IPS DF 6.9 (cell line): ENCODE measurements around the gene YBX1.
"Not testable (repeated sequence)": the region's sequence is repeated elsewhere in the genome, so short reads cannot be mapped to it uniquely, and the experiment has no call there.

Source experiments
- DNase-seq: peaks from one replicate; pipeline ENCODE4 v3.0.0-alpha.2; 2013; ENCODE audit warnings: low read depth, low spot score
- H3K27ac ChIP-seq: one replicate; pipeline ENCODE4 v1.5.1; 2013; ENCODE audit warnings: low read length, control low read depth
- H3K27me3 ChIP-seq: 2 replicates; pipeline ENCODE4 v1.6.1; 2013; ENCODE audit warnings: mild to moderate bottlenecking, low read length; ENCODE audit not compliant: control insufficient read depth, insufficient read depth
- H3K36me3 ChIP-seq: 2 replicates; pipeline ENCODE4 v1.6.1; 2013; ENCODE audit warnings: low read length; ENCODE audit not compliant: control insufficient read depth, insufficient read depth
- H3K4me1 ChIP-seq: 2 replicates; pipeline ENCODE4 v1.6.1; 2013; ENCODE audit warnings: low read length; ENCODE audit not compliant: control insufficient read depth, insufficient read depth
- H3K4me3 ChIP-seq: 2 replicates; pipeline ENCODE4 v1.5.1; 2013; ENCODE audit warnings: mild to moderate bottlenecking, low read length
- H3K9me3 ChIP-seq: 2 replicates; pipeline ENCODE4 v1.6.1; 2013; ENCODE audit warnings: low read length, inconsistent platforms; ENCODE audit not compliant: control insufficient read depth, insufficient read depth
- whole genome bisulfite sequencing: extraction: QIAGEN DNeasy Blood & Tissue Kit; methylation state at CpG from one replicate; pipeline ENCODE4 v1.1.7; 2013; ENCODE audit warnings: mixed read lengths, missing lambda C conversion rate; ENCODE audit not compliant: insufficient read length, insufficient coverage; 5-methylcytosine and 5-hydroxymethylcytosine counted together

Gene YBX1

GRCh38 chr1:42748461-42749410, 66.5 kb downstream of the YBX1 start:
- peaks cover 36% of the 10 kb centered on the region for H3K36me3 ChIP-seq
- H3K27ac ChIP-seq = no peak overlapping the region
- no peaks in the 10 kb centered on the region for H3K9me3 ChIP-seq
- H3K4me1 ChIP-seq = no peaks in the 10 kb centered on the region
- no peak overlapping the region for H3K4me3 ChIP-seq
- WGBS = no CpG with 5 or more reads among the region's 14 CpGs
- no peak for DNase-seq
- no peaks in the 10 kb centered on the region for H3K27me3 ChIP-seq

- H3K4me1 ChIP-seq = no peaks in the 10 kb centered on the region
- no peak overlapping the region for H3K27ac ChIP-seq
- H3K36me3 ChIP-seq = peaks cover 48% of the 10 kb centered on the region
- no CpG with 5 or more reads among the region's 12 CpGs for WGBS
- DNase-seq = no peak
- no peak overlapping the region for H3K4me3 ChIP-seq
- H3K9me3 ChIP-seq = no peaks in the 10 kb centered on the region
- no peaks in the 10 kb centered on the region for H3K27me3 ChIP-seq
Observed at GRCh38 chr1:42750041-42750440, 67.8 kb downstream of the YBX1 start.

DNA sequence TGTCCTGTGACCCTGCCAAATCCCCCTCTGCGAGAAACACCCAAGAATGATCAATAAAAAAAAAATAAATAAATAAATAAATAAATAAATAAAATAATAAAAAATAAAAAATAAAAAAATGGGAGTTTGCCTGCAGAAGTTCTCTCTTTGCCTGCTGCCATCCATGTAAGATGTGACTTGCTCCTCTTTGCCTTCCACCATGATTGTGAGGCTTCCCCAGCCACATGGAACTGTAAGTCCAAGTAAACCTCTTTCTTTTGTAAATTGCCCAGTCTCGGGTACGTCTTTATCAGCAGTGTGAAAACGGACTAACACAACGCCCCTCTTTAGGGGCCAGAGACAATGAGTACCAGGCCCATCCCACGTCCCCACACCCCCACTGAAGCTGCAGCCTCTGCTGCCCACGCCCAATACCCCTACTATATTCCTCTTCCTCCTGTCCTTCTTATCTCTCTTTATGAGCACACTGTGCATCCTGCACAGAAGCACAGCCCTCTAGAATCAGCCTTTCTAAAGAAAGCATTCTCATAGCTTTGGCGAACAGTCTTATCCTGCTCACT, 69.4 kb downstream of the YBX1 start:
- not testable (repeated sequence) for DNase-seq, H3K4me1 ChIP-seq, H3K27ac ChIP-seq, H3K27me3 ChIP-seq, H3K9me3 ChIP-seq, H3K4me3 ChIP-seq
- no CpG with 5 or more reads among the region's 8 CpGs for WGBS
- peaks cover 42% of the 10 kb centered on the region for H3K36me3 ChIP-seq

- DNase-seq = no peak
- Histone ChIP-seq H3K27me3 (no peaks in the 10 kb centered on the region), H3K4me1 (no peaks in the 10 kb centered on the region), H3K9me3 (no peaks in the 10 kb centered on the region), H3K27ac (no peak overlapping the region), H3K36me3 (peaks cover 37% of the 10 kb centered on the region), H3K4me3 (no peak overlapping the region)
- no CpG with 5 or more reads among the region's 6 CpGs for WGBS
Observed at GRCh38 chr1:42752284-42752683, 70.1 kb downstream of the YBX1 start.

DNA sequence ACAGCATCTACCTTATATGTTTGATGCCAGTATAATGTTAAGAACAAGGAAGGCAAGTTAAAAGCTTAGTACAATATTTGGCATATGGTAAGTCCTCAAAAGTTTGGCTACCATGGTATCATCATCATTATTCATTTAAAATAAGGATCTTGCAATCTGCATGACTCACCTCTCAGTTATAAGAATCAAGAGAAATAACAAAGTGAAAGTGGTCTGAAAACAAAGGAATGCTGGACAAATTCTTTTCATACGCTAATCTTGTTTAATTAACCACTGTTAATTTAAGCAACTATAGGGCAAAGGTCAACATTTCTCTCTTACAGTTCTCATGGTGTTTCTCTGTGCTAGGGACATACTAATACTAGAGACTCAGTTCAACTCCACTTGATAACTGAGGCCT, 70.9 kb downstream of the YBX1 start:
- no peak for DNase-seq
- Histone ChIP-seq H3K4me1 (no peaks in the 10 kb centered on the region), H3K27ac (no peak overlapping the region), H3K4me3 (no peak overlapping the region), H3K9me3 (no peaks in the 10 kb centered on the region), H3K36me3 (peaks cover 37% of the 10 kb centered on the region), H3K27me3 (no peaks in the 10 kb centered on the region)
- WGBS = no CpG with 5 or more reads among the region's 1 CpG
